GM18526 (cell line): ENCODE results near the gene SRL.
A peak's percentile ranks its signal among the peaks of the same experiment; 100 is the strongest.

Source experiments
- POLR2A ChIP-seq: IDR thresholded peaks from 3 replicates; pipeline ENCODE4 v1.6.1; 2011; ENCODE audit not compliant: insufficient read length; ENCODE audit errors: extremely low read depth

SRL gene

GRCh38 chr16:4265676-4266075 lies 23.8 kb upstream of the SRL start:
- TF ChIP-seq POLR2A, result no peak

DNA sequence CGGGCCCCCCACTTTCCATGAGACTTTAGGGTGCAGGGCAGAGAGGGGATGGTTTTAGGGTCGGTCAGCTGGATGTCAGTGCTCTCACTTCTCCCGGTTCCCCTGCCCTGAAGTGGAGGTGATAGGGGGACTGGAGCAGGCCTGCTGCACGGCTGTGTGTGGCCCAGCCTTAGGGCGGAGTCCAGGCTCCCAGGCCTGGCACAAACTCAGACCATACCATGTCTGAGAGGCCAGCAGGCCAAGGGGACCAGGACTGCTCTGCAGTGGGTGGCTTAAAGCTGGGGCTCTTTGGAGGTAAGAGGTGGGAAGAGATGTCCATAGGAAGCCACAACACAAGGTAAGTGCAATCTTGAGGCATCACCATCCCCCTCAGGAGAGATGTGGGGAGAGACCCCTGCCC lies 22.7 kb upstream of the SRL start:
- no peak for TF ChIP-seq POLR2A

DNA sequence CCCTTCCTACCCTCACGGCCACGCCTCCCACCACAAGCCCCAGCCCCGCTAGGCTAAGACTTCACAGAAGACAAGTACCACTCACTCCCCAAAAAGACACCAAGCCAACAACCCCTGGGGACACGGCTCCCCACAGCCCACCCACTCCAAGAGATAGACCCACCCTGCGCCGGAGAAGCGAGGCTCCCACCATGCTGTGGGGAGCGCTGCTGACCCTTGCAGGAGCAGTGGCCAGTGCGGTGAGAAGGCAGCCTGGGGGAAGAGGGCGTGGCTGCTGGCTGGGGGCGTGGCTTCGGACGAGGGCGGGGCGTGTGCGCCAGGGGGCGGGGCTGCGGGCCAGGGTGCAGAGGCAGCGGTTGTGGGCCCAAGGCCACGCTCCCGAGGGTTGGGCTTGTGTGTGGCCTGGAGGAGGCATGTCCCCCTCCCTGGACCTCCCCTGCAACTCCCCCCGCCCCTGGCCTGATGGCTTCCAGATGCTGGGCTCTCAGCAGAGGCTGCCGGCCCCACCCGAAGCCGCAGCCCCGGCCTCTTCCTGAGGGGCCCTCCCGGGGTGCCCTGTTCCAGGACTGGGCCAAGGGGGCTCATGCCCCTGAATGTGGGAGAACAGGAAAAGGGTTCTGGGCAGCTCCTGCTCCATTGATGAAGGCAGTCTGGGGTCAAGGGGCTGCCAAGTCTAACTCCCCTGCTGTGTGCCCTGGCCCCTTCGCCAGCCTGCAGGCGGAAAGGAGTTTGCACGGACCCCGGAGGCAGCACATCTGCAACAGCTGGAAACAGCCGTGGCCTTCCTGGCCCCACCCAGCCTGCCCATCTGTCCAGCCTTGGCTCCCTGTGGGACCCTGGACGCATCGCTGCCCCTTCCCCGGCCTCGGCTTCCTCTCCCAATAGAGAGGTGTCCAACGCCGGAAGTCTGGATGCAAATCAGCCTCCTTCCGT lies 21.9 kb upstream of the SRL start:
- TF ChIP-seq POLR2A, result no peak

DNA sequence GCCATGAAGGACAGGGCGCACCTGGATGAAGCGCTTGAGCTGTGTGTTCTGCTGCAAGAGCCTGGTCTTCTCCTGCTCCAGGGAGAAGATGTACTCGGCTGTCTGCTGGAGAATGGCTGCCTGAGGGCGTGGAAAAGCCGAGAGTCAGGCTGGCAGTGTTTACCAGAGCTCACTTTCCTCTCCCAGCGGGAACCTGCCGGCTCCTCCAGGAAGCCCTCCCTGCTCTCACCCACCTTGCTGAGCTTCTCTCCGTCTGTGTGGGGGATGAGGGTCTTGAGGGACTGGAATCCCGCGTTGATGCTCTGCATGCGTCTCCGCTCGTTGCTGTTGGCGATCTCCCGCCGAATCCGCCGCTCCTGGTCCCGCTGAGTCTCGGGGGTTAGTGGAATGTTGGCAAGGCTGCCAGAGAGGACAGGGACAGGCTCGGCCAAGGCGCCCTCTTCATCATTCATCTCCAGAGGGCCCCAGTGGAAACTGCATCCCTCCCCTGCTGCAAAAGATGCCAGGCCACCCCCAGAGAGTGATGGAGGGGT lies 20.5 kb upstream of the SRL start:
- no peak for TF ChIP-seq POLR2A

DNA sequence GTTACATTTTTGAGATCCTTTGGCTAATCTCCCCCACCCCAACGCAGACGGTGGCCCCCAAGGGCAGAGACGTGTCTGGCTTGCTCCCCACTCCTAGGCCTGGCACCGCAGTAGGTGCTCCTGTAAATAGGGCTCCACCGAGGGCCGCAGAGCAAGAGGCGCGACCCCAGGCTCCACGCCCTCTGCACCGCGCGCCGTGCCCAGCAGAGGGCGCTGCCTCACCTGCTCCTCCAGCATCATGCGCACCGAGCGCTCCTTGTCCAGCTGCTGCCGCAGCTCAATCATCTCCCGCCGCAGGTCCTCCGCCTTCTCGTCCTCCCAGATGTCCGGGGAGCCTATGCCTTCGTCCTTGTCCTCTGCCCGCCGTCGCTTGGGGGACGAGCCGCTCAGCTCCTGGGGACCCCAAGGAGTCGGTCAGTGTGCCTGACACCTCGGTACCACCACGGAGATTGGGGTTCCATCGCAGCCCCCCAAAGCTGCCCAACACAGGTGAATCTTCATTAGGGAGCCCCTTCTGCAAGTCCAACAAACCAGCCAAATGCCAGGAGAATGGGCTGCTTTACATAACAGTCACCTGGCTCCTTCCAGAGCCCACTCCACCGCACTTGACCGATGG lies 19.8 kb upstream of the SRL start:
- TF ChIP-seq POLR2A, result no peak

DNA sequence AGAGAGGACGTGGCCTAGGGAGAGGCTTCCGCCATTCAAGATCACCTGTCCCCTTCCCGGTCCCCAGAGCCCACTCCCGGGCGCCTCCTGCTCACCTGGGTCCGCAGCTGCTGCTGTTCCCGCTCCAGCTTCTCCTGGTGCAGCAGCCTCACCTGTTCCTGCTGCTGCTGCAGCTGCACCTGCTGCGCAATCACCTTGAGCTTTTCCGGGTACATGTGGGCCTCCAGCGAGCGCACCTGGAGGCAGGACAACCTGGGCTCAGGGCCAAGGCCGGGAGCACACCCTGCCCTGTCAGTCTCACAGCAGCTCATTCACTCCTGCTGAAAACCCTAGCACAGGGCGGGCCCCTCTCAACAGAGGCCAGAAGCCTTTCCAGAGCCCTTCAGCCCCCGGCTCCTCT lies 18.5 kb upstream of the SRL start:
- TF ChIP-seq POLR2A, result no peak

GRCh38 chr16:4257646-4258556 lies 16.0 kb upstream of the SRL start:
- TF ChIP-seq POLR2A, result no peak

DNA sequence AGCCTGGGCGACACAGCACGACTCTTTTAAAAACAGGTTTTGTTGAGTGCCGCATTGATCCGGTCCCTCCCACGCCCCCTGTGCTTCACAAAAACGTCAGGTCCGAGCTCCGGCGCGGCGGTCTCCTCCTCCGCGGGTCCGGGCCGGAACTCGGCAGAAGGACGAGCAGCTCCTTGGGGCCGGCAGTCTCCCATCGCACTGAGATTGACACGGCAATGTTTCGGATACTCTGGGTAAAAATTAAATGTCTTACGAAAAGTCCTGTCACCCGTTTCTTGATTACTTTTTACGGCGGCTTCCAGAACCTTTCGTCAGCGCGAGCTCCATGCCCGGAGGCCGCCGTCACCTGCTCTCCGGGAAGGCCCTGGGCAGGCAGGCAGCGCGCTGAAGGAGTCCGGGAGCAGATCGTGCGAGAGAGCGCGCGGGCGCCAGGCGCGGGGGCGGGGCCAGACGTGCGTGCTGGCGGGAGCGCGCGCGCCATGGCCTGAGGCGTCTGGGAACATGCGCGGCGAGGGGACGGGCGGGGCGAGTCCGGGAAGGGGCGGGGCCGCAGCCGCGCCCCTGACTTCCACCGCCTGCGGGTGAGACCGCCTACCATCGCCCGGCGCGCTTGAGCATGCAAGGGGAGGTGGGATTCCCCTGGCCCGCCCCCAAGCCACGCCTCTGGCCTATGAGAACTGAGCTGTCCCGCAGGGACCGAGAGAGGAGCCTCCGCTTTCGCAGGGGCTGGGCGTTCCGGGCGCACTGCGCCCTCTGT lies 11.7 kb upstream of the SRL start:
- peak; percentile 96 for TF ChIP-seq POLR2A

GRCh38 chr16:4249530-4250308 lies 7.8 kb upstream of the SRL start:
- no peak for TF ChIP-seq POLR2A

DNA sequence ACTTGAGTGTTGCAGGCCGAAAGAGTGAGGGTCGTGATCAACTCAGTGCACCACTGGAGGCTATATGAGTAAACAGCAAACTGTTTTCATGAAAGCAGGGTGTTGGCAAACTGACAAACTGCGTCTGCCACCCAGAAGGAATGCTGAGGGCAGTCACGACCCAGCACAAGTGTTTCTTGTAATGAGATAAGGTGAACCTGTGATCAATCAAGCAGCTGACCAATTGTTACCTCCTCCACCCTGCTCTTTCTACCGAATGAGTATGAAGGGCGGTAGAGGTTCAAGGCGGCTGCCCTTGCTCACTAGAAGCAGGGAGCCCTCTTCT lies 5.5 kb upstream of the SRL start:
- TF ChIP-seq POLR2A, result no peak

- TF ChIP-seq POLR2A, result no peak
Measured at GRCh38 chr16:4246777-4247459, 5.0 kb upstream of the SRL start.

DNA sequence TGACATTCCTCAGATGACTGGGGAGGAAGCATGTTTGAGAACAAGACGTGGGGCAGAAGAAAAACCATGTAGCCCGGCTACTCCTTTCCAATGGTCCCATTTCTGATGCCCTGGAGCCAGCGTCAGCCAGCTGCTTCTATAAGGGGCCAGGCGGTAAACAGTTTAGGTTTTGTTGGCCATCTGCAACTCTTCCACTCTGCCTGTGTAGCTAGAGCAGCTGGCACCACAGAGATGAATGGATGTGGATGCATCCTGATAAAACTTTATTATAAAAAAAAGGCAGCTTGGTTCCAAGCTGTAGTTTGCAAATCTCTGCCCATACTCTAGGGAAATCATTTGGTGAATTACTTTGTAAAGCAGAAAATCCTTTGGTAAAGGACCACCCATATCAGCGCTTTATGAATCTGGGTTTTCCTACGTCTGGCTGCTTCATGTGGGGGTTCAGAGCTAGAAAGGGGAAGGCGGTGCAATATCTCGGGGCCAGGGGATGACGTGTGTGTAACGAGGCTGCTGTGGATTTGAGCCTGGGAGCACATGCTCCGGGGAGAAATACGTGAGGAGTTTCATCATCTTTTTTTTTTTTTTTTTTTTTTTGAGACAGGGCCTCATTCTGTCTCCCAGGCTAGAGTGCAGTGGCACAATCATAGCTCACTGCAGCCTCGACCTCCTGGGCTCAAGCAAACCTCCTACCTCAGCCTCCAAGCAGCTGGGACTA lies 3.4 kb upstream of the SRL start:
- no peak for TF ChIP-seq POLR2A
